Activated CD4-positive, alpha-beta T cell treated with anti-CD3 and anti-CD28 coated beads for 24 hours (primary cell): ENCODE measurements around the gene SNCG.
"Not testable (repeated sequence)": the region's sequence is repeated elsewhere in the genome, so short reads cannot be mapped to it uniquely, and the experiment has no call there.

Experiments used
- DNase-seq, 2 donors: peaks; one replicate each; pipeline ENCODE4 v3.0.0-alpha.2; 2020; ENCODE audit warnings: low read depth in 2 of 2

The SNCG gene

DNA sequence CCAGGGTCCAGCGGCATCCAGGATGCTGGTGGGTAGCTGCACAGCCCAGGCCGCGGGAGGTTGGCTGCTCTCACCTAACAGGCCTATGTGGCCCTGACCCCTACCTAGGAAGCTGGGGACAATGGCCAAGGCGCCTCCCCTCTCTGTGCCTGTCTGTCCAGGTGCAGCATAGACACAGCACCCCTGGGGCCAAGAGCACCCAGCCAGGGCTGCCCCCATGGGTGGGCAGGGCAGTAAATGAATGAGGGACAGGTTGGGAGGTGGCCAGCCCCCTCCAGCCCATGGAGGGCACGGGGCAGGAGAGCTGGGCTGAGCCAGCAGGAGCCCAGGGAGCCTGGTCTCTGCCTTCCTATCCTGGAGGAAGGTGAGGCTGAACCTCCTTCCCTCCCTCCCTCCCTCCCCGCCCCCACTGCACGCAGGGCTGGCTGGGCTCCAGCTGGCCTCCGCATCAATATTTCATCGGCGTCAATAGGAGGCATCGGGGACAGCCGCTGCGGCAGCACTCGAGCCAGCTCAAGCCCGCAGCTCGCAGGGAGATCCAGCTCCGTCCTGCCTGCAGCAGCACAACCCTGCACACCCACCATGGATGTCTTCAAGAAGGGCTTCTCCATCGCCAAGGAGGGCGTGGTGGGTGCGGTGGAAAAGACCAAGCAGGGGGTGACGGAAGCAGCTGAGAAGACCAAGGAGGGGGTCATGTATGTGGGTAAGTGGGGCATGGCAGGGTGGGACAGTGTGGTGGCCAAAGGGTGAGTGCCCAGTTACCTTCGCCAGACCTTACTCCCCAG, at the start of gene SNCG:
TSS of gene SNCG (plus strand) at position 484 of the 785 bp plus-strand sequence. CDS start at position 583, 99 bp downstream.
- DNase-seq, result no peak

DNA sequence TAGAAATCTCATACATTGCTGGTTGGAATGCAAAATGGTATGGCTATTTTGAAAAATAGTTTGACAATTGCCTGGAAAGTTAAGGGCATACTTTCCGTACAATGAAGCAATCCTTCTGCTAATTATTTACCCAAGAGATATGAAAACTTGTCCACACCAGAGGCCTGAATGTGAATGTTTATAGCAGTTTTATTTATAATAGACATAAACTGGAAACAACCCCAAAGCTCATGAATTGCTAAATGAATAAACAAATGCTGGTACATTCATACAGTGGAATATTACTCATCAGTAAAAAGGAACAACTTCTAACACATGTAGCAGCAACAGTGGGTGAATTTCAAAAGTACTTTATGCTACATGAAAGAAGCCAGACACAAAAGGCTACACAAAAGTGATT, 43.7 kb upstream of the SNCG start:
- no peak for DNase-seq

GRCh38 chr10:86918022-86918471, 40.4 kb upstream of the SNCG start:
- DNase-seq, result no peak

- no peak for DNase-seq
Measured at GRCh38 chr10:86922553-86922961, 35.8 kb upstream of the SNCG start.

- DNase-seq, result no peak
Measured at GRCh38 chr10:86929468-86930380, 28.7 kb upstream of the SNCG start.

DNA sequence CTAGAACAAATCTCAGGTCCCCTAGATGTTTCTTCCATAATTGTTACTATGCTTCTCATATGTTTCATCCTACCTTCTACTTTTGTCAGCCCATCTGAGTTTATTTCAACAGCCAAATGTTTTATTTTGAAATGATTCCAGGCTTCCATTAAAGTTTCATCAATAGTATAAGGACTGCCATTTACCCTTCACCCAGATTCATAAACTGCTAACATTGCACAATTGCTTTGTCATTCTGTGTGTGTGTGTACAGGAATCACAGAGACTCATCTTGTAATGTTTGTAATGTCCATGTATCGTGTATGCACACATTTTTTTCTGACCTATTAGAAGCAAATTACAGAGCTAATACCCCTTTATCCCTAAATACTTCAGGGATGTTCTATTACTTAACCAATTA, 26.5 kb upstream of the SNCG start:
- DNase-seq, result no peak

DNA sequence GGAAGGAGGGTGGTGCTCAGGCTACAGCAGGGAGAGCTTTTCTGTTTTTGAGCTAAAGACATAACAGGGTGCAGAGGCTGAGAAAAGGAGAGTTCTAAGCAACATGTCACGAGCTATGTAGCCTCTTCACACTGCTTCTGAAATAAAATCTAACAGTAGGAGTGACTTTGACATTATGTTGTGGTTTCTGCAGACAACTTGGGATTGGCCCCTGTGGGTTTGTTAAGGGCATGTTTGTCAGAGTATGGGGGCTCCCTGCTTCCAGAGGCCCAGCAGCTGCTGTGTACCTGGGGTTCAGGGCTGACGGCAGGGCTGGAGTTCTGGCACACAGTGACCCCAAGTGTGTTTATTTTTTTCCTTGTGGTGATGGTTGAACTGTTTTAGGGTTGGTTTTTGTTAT, 25.7 kb upstream of the SNCG start:
- no peak for DNase-seq

DNA sequence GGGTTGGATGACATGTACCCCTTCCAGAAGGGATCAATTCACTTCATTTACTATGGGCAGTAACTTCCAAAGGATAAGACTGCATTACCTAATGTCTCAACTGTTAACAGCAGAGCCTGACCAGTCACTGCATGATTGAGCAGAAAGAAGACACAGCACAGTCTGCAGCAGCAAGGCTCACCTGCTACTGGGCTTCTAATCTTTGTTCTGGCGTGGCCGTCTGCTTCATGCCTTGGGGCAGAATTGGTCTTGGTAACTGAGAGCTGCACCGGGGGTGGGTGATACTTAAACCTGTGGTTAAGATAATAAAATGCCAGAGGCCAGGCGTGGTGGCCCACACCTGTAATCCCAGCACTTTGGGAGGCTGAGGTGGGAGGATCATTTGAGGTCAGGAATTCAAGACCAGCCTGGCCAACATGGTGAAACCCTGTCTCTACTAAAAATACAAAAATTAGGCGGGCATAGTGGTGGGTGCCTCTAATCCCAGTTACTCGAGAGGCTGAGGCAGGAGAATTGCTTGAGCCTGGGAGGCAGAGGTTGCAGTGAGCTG, 24.2 kb upstream of the SNCG start:
- DNase-seq, result not testable (repeated sequence)

DNA sequence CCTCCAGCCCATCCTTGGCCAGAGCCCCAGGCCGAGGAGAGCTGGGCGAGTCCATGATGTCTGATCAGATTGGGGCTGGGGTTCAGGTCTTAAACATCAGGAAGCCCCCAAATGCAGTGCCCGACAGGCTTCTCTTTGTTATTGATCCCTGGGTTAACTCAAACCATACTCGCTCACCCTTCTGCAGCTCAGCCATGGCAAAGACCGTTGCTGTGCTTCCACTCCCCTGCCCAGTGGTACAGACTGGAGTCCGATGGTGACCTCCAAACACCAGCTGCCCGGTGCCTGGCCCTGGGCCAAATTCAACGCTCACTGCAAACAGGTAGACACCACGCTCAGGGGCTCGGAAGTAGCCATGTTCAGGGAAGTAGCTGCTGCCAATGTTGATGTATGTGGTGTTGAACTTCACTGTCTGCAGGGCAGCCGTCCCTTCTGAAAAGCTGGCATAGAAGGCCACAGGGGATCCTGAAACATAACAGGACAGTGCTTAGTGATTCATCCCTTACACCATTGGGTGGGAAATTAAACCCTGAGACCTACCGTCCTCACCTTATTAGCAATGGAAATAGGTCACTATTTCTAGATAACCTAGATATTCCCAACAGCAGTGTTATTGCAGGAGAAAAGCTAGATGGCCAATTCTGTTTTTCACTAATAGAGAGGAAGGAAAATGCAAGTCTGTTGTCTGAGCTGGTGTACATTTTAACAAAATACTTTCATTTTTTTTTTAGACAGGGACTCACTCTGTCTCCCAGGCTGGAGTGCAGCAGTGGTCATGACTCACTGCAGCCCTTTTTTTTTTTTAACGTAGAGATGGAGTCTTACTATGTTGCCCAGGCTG, 21.5 kb upstream of the SNCG start:
- no peak for DNase-seq

DNA sequence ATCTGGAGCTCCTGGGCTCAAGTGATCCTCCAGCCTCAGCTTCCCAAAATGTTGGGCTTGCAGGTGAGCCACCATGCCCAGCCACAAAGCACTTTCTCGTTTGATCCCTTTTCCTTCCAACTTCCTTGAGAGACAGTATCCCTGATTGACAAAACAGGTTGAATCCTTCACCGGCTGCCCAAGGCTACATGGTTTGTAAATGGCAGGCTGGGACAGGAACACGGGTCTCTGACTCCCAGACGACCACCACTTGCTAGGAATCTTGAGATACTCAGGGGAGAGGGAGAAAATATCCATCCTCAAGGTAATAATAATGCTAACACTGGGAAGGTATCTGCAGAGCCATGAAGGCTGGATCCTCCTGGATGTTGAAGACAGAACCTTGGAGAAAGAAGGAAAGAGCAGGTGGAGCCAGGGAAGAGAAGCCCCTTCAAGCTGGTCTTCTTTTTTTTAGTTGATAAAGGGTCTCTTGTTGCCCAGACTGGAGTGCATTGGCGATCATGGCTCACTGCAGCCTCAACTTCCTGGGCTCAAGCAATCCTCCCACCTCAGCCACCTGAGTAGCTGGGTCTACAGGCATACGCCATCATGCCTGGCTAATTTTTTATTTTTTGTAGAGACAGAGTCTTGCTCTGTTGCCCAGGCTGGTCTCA, 20.8 kb upstream of the SNCG start:
- DNase-seq, result no peak

GRCh38 chr10:86938260-86938659, 20.1 kb upstream of the SNCG start:
- no peak for DNase-seq

GRCh38 chr10:86940076-86940475, 18.3 kb upstream of the SNCG start:
- not testable (repeated sequence) for DNase-seq

- DNase-seq, result no peak
Measured at GRCh38 chr10:86940677-86941076, 17.7 kb upstream of the SNCG start.

DNA sequence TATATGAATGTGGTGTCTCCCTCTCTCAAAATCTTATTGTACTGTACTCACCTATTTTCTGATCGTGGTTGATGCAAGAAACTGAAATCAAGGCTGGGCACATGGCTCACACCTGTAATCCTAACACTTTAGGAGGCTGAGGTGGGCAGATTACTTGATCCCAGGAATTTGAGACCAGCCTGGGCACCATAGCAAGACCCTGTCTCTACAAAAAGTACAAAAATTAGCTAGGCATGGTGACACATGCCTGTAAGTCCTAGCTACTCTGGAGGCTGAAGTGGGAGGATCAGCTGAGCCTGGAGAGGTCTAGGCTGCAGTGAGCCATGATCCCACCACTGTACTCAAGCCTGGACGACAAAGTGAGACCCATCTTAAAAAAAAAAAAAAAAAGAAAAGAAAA, 17.0 kb upstream of the SNCG start:
- no peak for DNase-seq

GRCh38 chr10:86941991-86942421, 16.4 kb upstream of the SNCG start:
- no peak for DNase-seq

GRCh38 chr10:86942441-86943315, 15.7 kb upstream of the SNCG start:
- DNase-seq, result no peak

- no peak for DNase-seq
Measured at GRCh38 chr10:86943316-86944030, 14.9 kb upstream of the SNCG start.

- no peak for DNase-seq
Measured at GRCh38 chr10:86944031-86944419, 14.4 kb upstream of the SNCG start.

DNA sequence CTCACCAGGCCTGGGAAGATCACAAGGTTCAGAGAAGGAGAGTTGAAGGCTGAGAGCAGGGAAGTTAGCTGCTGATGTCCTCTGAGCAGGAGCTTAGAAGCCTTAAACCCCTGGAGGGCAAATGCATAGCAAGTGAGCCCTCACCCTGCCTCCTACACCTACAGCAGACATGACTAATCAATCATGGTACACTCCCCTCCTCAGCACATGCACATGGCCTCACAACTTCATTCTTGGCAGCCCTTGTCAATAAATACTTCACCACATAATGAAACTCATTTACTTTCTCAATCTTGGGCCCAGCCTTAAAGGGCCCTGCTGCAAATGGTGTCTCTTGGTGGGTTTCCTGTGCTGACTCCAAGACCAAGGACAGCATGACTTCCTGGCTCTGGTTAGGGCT, 13.9 kb upstream of the SNCG start:
- no peak for DNase-seq
